Panc1 (cell line): ENCODE results near the gene MAD1L1. TPM values are rescaled to one million over a fixed set of nuclear protein-coding genes. Genes with fewer than 3 reads are reported as not detected.

Experiments
- ATAC-seq: fragments of 200-7000 bp; cut with Tn5 transposase; 2 replicates; pipeline ENCODE4 v1.9.1; 2020; ENCODE audit warnings: mild to moderate bottlenecking, moderate library complexity
- BruUV-seq: library from RNA; stranded (reverse); fragments of 400-500 nt; replicated peaks from 2 replicates; lab custom pipeline; 2021; lab: Mats Ljungman, UMichigan
- CTCF ChIA-PET: fragments of 300-600 bp; sonication (Branson Sonifier 250); formaldehyde crosslinking; loops from one replicate; lab custom pipeline; 2022; ENCODE audit warnings: antibody characterized with exemption; lab: Charles Lee
- POLR2A ChIA-PET: fragments of 300-600 bp; sonication (Branson Sonifier 250); formaldehyde crosslinking; loops from one replicate; lab custom pipeline; 2022; ENCODE audit warnings: antibody characterized with exemption; lab: Charles Lee
- DNase-seq: peaks from one replicate; pipeline ENCODE4 v3.0.0-alpha.2; 2010; ENCODE audit warnings: low read depth, low spot score
- H3K27ac ChIP-seq: 2 replicates; pipeline ENCODE4 v1.5.1; 2011; ENCODE audit warnings: mild to moderate bottlenecking, low read length, inconsistent platforms
- H3K27me3 ChIP-seq: fragments of 200-500 bp; sonication (Bioruptor generic); 2 replicates; pipeline ENCODE4 v1.6.0; 2014; ENCODE audit warnings: low read length, inconsistent platforms; ENCODE audit not compliant: control insufficient read depth, insufficient read depth
- H3K36me3 ChIP-seq: fragments of 200-500 bp; sonication (Bioruptor generic); 2 replicates; pipeline ENCODE4 v1.5.1; 2014; ENCODE audit warnings: inconsistent platforms, mild to moderate bottlenecking, low read length, moderate library complexity; ENCODE audit not compliant: control insufficient read depth, insufficient read depth
- H3K4me1 ChIP-seq: 2 replicates; pipeline ENCODE4 v1.5.1; 2011; ENCODE audit warnings: inconsistent platforms, mild to moderate bottlenecking, low read length, moderate library complexity; ENCODE audit not compliant: control insufficient read depth, insufficient read depth
- H3K4me3 ChIP-seq, 2 experiments: 2 replicates each; pipeline ENCODE4 v1.5.1; 2011 to 2012; ENCODE audit warnings: low read depth in 2 of 2, low read length in 2 of 2, mild to moderate bottlenecking in 2 of 2, inconsistent platforms in 1 of 2, moderate library complexity in 1 of 2
- H3K9me3 ChIP-seq: fragments of 200-500 bp; sonication (Bioruptor generic); 2 replicates; pipeline ENCODE4 v1.5.1; 2014; ENCODE audit warnings: low read depth, mild to moderate bottlenecking, inconsistent platforms, low read length, moderate library complexity; ENCODE audit not compliant: control insufficient read depth, insufficient read depth
- CTCF ChIP-seq: fragments of 450-650 bp; IDR thresholded peaks from 2 replicates; pipeline ENCODE4 v1.5.1; 2017; ENCODE audit warnings: mild to moderate bottlenecking
- POLR2AphosphoS5 ChIP-seq: IDR thresholded peaks from 2 replicates; pipeline ENCODE4 v1.6.1; 2012; ENCODE audit warnings: mild to moderate bottlenecking, low read depth, low read length, moderate library complexity
- REST ChIP-seq, 2 experiments: IDR thresholded peaks; 2 replicates each; pipeline ENCODE4 v1.6.1; 2011 to 2012; ENCODE audit warnings: low read depth in 2 of 2, control low read depth in 1 of 2, low read length in 1 of 2, mild to moderate bottlenecking in 1 of 2, moderate library complexity in 1 of 2; ENCODE audit not compliant: insufficient read depth in 1 of 2
- SIN3A ChIP-seq: IDR thresholded peaks from 2 replicates; pipeline ENCODE4 v1.6.1; 2012; ENCODE audit warnings: low read depth, mild to moderate bottlenecking, low read length, moderate library complexity, borderline replicate concordance; ENCODE audit not compliant: insufficient read depth
- TCF7L2 ChIP-seq: IDR thresholded peaks from 2 replicates; pipeline ENCODE4 v1.6.1; 2011; ENCODE audit warnings: mild to moderate bottlenecking, low read depth, low read length, inconsistent platforms
- in situ Hi-C: cut with HindIII; loops from 2 replicates; pipeline ENCODE4 v1.10.0; 2016; ENCODE audit warnings: low sequenced_read_pairs, low pct_unique_long_range_greater_than_20kb
- intact Hi-C: fragments of 100-400 bp; cut with micrococcal nuclease; formaldehyde crosslinking; loops from one replicate; pipeline ENCODE4 v1.10.0; 2022; ENCODE audit not compliant: unreplicated experiment
- total RNA-seq: library from RNA; stranded (reverse); gene quantifications from one replicate; pipeline ENCODE4 v1.2.1, GENCODE V29; 2021; ENCODE audit not compliant: unreplicated experiment

The MAD1L1 gene
- total RNA-seq, 1 experiment from 2014 or later = 70.8 TPM

GRCh38 chr7:2123360-2123759 lies 109.4 kb downstream of the MAD1L1 start:
- in situ Hi-C loops = no loop called here

GRCh38 chr7:2122651-2123050 lies 110.1 kb downstream of the MAD1L1 start:
- DNase-seq (no peak), ATAC-seq (no peak)
- Histone ChIP-seq H3K4me1 (peaks cover 6% of the 10 kb centered on the region; the same call in 1 of the 2 replicates), H3K36me3 (no peaks in the 10 kb centered on the region), H3K27me3 (no peaks in the 10 kb centered on the region), H3K4me3 (no peak overlapping the region), H3K9me3 (no peaks in the 10 kb centered on the region), H3K27ac (no peak overlapping the region)
- TF ChIP-seq SIN3A (no peak), TCF7L2 (no peak), REST (IDR thresholded peaks at IDR 0.05; ENCODE audit: insufficient read depth in 1 of 2, low read depth in 2 of 2, low read length in 1 of 2) (no peak)
- CTCF ChIA-PET = no interaction called here
- in situ Hi-C loops (no loop called here), intact Hi-C loops (no loop called here)
- BruUV-seq = no TSS peak
- POLR2A ChIA-PET = no interaction called here

More at GRCh38 chr7:2123360-2123759, 109.4 kb downstream of the MAD1L1 start:
- CTCF ChIA-PET = interaction anchor here (0.6 kb wide), 1 partner anchor 341 kb away, joined by 3 read pairs; no protein-coding TSS in a partner anchor
- Histone ChIP-seq H3K27ac (no peak overlapping the region), H3K27me3 (no peaks in the 10 kb centered on the region), H3K9me3 (no peaks in the 10 kb centered on the region), H3K36me3 (no peaks in the 10 kb centered on the region), H3K4me3 (no peak overlapping the region), H3K4me1 (no peaks in the 10 kb centered on the region)
- BruUV-seq = no TSS peak
- TF ChIP-seq SIN3A (no peak), TCF7L2 (no peak), POLR2AphosphoS5 (no peak), REST (IDR thresholded peaks at IDR 0.05; ENCODE audit: insufficient read depth in 1 of 2, low read depth in 2 of 2, low read length in 1 of 2) (no peak), CTCF (no peak)
- POLR2A ChIA-PET = no interaction called here
- intact Hi-C loops = no loop called here
- DNase-seq (no peak), ATAC-seq (no peak)
